Posterior vena cava (tissue), 2 donors: Measurements from ENCODE around the gene AKT3. TPM values are rescaled to one million over a fixed set of nuclear protein-coding genes. Genes with fewer than 3 reads are reported as not detected.
A peak's percentile ranks its signal among the peaks of the same experiment; 100 is the strongest.

Experiments
- DNase-seq: peaks from one replicate; pipeline ENCODE4 v3.0.0-alpha.2; 2020; ENCODE audit warnings: low spot score
- intact Hi-C, 2 donors: fragments of 100-400 bp; cut with DNase I; formaldehyde crosslinking; loops; one replicate each; pipeline versions ENCODE4 v1.14.1 to v1.14.2; 2022 to 2023
- total RNA-seq, 2 donors: library from RNA; stranded (reverse); fragmentation: NEBNext Ultra II Directional; extraction: Animal tissue kit (Norgen Biotek cat#: 25700); gene quantifications; one replicate each; pipeline ENCODE4 v1.2.1, GENCODE V29; 2021
- donor health status: DM: yes; HTN: yes; CAD: no.
- donor health status: DM: yes; HTN: yes; CAD: no.

AKT3 gene
- total RNA-seq, 2 donors from 2014 or later = 119 to 169 TPM

DNA sequence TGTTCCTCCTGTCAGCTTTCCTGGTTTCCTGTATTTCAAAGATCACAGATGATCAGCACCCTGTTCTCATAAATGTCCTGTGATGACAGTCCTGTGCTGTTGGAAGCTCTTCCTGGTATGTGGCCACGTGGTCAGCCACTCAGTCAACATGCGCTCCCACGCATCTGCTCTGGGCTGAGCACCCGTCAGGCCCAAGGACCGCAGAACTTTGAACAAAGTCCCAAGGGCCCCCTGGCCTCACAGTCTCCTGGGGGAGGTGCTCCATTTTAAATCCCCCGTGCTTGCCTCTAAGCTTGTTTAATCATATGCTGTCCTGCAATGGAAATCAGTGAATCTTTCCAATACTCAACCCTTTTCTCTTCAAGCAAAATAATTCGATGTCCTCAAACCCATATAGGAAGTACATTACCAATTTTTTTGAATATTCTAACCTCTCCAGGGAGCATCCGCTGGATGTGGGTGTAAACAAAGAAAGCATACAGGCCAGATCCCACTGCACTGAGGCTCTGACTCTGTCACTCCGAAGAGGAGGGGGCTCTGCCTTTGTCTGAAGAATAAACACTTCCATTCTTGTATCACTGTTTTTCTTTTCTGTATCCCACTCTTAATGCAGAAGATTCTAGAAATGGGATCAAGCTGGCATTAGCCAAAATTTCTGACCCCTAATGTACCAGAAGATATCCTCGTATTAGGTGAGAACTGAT is 343.9 kb downstream of the AKT3 start:
- DNase-seq = peak; percentile 73
- intact Hi-C loops = no loop called here

GRCh38 chr1:243503155-243503554 is 346.9 kb downstream of the AKT3 start:
- intact Hi-C loops = no loop called here
- no peak for DNase-seq

GRCh38 chr1:243501002-243501401 is 349.0 kb downstream of the AKT3 start:
- DNase-seq = no peak
- intact Hi-C loops = no loop called here

DNA sequence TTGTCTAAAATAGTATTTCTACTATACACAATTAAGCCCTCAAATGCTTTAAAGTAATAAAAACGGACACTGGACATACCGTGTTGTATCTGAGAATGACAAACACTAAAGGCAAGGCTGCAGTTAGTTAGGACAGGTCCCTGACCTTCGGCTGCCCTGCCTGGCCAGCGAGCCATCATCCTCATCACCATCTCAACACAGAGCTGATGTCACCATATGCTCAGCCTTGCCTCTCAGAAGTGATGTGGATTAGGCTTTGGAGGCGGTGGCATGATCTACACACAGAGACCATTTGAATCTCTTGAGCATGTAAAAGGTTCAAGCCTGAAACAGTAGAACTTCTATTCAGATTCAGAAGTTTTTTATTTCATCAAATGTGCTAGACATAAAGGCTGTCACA is 349.5 kb downstream of the AKT3 start:
- intact Hi-C loops = no loop called here
- DNase-seq = no peak

- no peak for DNase-seq
- intact Hi-C loops = no loop called here
Measured at GRCh38 chr1:243499711-243500110, 350.3 kb downstream of the AKT3 start.

GRCh38 chr1:243499248-243499647 is 350.8 kb downstream of the AKT3 start:
- intact Hi-C loops = no loop called here

DNA sequence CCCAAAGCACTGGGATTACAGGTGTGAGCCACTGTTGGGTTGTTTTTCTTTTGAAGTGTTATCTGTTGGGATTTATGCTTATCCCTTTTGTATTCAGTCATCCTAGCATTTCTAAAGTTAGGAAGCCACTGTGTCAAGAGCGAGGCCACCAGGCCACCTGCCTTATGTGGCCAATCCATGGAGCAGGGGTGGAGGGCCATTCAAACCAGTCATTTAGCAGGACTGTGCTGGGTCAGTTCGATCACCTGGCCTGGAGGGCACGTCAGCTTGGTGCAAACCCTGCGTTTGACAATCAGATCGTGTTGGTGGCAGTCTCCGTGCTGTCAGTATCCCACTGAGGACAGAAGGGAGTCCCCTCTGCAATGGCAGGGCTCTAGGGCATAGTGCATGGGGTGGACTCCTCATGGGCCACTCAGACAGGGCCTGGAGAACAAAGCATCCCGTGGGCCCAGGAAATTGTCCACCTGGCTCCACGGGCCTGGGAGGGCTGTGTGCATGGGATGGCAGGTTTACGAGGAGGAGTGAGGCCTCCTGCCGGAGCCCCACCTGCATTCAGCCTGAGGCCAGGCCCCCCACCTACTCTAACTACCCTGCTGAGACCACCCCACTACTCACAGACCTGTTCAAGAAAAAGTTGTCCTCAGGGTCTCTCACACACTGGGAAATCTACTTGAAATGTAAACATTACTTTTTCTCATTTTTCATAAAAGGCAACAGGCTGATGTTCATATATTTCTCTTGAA is 351.9 kb downstream of the AKT3 start:
- no peak for DNase-seq
- intact Hi-C loops = no loop called here

More at GRCh38 chr1:243499248-243499647, 350.8 kb downstream of the AKT3 start:
- DNase-seq = no peak

- intact Hi-C loops = no loop called here
- no peak for DNase-seq
Measured at GRCh38 chr1:243496806-243497205, 353.2 kb downstream of the AKT3 start.

GRCh38 chr1:243496187-243496646 is 353.8 kb downstream of the AKT3 start:
- intact Hi-C loops = no loop called here
- DNase-seq = no peak

DNA sequence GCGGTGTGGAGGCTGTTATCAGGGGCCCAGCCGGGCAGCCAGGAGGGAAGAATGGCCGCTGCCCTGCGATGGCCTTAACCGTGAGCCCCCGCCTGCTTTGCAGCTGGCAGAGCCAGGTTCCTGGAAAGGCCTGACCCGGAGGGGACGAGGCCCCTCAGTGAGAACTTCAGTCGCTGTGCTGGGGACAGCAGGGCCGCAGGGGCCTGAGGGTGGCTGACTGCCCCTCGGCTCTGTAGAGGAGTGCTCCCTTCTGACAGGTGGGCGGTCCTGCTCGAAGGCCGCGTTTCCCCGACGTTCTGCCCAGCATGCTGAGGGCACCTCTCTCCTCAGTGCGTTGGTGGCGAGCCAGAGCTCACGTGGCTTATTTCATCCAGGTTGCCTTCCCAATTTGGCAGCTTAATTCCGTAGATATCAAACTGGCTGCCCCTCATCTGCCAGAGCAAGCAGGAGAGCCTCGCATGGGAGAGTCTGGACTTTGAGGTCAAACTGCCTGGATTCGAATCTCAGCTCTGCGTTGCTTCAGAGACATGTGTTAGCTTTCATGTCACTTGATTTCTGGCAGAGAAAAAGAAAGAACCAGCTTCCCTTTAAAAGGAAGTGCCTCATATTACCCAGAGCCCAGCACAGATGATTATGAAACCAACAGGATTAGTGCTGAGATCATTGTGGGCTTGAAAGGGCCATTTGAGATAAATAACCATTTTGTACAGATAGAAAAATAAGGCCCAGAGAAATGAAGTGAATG is 354.4 kb downstream of the AKT3 start:
- intact Hi-C loops = no loop called here
- no peak for DNase-seq

GRCh38 chr1:243494741-243495431 is 355.2 kb downstream of the AKT3 start:
- DNase-seq = no peak
- intact Hi-C loops = no loop called here

GRCh38 chr1:243493156-243494129 is 356.6 kb downstream of the AKT3 start:
- intact Hi-C loops = no loop called here
- DNase-seq = no peak

GRCh38 chr1:243490748-243491686 is 359.0 kb downstream of the AKT3 start:
- intact Hi-C loops = no loop called here
- DNase-seq = no peak

- intact Hi-C loops = no loop called here
- DNase-seq = no peak
Measured at GRCh38 chr1:243489681-243490546, 360.1 kb downstream of the AKT3 start.

GRCh38 chr1:243489158-243489527 is 360.9 kb downstream of the AKT3 start:
- intact Hi-C loops = no loop called here
- no peak for DNase-seq

- no peak for DNase-seq
- intact Hi-C loops = no loop called here
Measured at GRCh38 chr1:243488459-243489157, 361.4 kb downstream of the AKT3 start.
